Stimulated activated CD4-positive, alpha-beta T cell treated with anti-CD3 and anti-CD28 coated beads, TNF-alpha, amount 100 ng/mL, for 4 hours (primary cell): ENCODE measurements around the gene BOLA2.
A peak's percentile ranks its signal among the peaks of the same experiment; 100 is the strongest.
"Not testable (repeated sequence)": the region's sequence is repeated elsewhere in the genome, so short reads cannot be mapped to it uniquely, and the experiment has no call there.

ENCODE experiments used
- DNase-seq, 3 experiments: peaks; one replicate each; pipeline ENCODE4 v3.0.0-alpha.2; 2020; ENCODE audit warnings: low read depth in 3 of 3

BOLA2 gene

DNA sequence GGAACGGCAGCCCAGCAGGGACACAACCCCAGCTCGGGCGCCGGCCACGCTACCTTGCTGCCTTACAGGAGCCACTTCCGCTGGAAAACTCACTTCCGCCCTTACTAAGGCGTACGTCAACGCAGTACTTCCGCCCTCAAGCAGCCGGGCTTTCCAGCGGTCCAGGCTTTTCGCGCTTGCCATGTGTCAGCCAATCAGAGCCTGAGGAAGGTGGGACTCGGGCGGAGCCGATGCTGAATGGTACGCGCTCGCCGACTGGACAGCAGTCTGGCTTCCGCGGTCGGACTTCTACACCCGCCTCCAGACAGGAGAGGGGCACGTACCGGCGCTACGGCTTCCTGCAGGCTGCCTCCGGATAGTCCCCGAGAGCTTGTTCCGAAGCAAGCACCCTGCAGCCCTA, at the start of gene BOLA2, which contains the start of gene SLX1B:
TSS of gene BOLA2 (minus strand) at position 83 of the 400 bp plus-strand sequence. CDS start 98 bp downstream, outside the sequence.
TSS of gene SLX1B (plus strand) at position 265 of the 400 bp plus-strand sequence.
- not testable (repeated sequence) for DNase-seq

DNA sequence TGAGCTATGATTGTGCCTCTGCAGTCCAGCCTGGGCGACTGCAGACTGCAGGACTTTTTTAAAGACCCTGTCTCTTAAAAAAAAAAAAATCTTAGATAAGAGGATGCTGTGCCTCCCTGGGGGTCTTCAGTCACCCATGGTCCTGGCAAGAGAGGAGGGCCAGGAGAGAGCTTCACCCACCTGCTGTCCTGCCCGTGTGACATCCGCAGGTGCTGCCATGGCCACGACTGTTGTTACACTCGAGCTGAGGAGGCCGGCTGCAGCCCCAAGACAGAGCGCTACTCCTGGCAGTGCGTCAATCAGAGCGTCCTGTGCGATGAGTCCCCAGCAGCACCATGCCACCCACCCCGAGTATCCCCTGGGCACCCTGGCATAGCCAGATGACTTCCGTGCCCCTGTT, 28.1 kb upstream of the BOLA2 start:
- not testable (repeated sequence) for DNase-seq

DNA sequence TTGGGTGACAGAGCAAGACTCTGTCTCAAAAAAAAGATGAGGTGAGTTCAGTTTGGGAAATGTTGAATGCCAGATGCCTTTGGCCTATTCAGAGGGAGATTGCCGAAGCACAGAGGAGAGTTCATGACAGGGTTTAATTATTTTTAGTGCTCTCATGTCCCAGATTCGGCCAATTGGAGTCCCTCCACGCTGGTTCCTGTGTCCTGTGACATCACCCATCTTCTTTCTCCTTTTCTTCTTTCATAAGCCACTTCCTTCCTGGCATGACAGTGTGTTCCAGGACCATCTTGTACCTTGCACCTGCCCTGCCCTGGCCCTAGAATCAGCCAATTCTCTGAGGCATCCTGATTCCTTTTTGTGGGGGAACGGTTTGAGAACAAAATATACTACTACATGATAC, 17.9 kb upstream of the BOLA2 start:
- DNase-seq = not testable (repeated sequence)

DNA sequence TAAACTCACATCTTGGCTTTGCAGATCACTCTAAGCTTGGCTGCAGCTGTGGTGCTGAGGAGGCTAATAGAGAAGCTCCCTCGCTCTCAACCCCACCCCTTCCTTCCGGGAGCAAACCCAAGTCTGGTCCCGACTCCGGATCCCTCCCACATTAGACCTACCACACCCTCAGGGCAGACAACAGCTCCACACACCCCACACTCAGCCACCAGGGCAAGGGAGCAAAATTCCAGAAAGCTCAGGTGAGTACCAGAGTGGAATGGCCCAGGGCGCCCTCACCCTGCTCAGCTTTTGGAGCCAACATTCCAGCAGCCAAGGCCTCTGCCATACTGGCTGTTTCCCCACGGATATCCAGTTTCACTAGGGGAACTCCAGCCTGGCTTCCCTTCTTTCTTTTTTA, 15.5 kb upstream of the BOLA2 start:
- peak in 2 of 3 experiments; percentile 3 to 7 for DNase-seq

DNA sequence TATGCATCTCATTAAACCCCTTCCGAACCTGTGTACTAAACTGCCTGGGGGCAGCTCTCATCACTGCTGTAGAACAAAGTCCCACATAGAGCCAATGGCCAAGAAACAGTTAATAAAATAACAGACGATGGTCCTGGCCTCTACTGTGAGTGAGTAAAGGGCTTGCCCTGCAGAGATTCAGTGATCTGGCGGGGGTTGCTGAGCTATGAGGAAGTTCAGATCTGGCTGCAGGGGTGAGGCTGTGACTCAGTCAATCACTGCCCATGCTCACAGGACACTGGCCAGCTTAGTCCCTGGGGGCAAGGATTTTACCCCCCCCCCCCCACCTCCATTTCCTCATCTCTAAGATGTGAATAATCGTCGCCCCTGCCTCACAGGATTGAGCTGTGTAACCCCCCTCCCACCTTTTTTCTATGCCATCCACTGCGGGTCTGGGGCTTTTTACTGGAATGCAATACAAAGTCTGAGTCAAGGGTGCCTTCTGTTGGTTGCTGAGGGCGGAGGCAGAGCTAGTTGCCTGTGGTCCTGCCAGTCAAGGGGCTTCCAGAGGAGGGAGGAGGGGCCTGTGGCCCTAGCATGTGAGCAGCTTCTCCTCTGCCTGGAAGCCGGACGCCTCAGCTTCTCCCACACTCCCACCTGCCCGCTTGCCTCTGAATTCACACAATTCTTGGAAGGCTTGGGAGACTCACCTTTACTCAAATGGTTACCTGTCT, 13.7 kb upstream of the BOLA2 start:
- not testable (repeated sequence) for DNase-seq

DNA sequence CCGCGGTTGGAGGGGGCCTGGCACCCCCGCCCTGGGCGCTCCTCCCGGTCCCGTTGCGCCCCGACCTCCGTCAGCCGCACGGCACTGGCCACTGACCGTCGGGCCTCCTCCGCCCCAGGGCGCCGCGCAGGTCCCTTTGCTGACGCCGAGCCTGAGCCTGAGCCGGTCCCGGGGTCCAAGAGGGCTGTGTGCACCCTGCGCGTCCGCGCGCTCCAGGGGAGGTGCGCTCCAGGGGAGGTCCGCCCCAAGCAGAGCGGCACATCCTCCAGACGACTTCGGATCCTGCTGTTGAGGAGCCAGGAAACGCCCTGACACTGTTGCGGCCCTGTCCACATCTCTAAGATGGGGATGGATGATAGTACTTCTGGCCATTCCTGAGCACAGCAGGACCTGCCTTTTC, 12.8 kb upstream of the BOLA2 start:
- DNase-seq = not testable (repeated sequence)

DNA sequence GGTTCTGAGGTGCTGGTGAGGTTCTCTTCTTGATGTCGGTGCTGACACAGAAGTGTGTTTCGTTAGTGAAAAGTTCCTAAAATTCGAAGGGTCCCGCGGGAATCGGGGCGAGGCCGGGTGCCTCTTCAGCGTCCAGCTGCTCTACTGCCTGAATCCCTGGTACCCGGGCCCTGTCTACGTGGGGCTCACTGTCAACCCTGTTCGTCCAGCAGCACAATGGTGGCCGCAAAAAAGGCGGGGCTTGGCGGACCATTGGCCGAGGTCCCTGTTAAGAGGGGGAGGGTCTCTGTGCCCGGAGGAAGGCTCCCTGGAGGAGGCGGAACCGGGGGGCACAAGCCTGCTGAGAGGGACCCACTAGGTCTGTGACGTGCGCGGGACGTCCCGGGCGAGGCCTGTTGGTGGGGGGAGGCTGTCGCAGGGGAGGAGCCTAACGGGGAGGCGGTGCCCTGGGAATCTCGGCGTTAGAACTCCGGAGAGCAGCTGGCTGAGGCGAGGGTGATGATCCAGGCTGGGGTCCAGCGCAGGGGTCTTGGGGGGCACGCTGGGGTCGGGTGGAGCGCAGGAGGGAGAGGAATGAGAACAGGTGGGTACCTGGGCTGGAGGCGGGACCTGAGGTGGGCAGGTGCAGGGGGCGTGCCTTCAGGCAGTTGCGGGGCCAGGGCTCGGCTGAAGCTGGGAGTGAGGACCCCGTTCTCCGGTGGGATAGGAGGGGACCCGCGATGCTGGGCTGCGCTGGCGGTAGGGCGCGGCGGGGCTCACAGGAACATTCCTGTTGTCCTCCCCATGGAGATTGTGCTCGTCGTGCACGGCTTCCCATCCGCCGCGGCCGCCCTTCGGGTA, 12.1 kb upstream of the BOLA2 start:
- DNase-seq = not testable (repeated sequence)

DNA sequence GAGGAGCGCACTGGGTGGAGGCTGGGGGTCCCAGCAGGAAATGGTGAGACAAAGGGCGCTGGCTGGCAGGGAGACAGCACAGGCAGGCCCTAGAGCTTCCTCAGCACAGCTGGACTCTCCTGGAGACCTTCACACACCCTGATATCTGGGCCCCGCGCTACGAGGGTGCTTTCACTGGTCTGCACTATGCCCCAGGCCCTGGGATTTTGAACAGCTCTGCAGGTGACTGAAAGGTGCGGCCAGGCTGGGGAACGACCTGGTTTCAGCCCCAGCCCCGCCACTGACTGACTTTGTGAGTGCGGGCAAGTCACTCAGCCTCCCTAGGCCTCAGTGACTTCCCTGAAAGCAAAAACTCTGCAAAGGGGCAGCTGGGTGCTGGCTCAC, 6.5 kb upstream of the BOLA2 start:
- not testable (repeated sequence) for DNase-seq

DNA sequence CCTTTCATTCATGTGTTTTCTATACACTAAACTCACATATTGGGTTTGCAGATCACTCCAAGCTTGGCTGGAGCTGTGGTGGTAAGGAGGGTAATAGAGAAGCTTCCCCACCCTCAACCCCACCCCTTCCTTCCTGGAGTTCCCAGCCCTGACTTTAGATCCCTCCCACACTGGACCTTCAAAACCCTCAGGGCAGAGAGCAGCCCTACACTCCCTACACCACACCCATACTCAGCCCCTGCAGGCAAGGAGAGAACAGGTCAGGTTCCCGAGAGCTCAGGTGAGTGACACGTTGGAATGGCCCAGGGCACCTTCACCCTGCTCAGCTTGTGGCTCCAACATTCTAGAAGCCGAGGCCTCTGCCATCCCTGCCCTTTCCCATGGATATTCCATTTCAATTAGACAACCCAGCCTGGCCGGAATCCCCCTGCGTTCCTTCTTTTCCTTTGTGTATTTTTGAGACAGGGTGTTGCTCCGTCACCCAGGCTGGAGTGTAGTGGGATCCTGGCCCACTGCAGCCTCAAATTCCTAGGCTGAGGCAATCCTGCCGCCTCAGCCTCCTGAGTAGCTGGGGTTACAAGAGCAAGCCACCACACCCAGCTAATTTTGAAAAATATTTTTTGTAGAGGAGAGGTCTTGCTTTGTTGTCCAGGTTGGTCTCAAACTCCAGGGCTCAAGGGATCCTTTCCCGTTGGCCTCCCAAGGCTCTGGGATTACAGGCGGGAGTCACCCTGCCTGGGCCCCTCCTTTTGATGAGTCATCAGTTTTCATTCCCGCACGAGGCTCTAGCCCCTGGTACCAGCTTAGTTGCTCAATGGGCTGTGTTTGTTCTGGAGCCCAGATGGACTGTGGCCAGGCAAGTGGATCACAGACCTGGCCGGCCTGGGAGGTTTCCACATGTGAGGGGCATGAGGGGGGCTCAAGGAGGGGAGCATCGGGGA, 5.8 kb upstream of the BOLA2 start, which contains the start of gene SULT1A4:
TSS of gene SULT1A4 (plus strand) at position 208 of the 941 bp plus-strand sequence. CDS start 1,473 bp downstream, outside the sequence.
- DNase-seq = not testable (repeated sequence)

DNA sequence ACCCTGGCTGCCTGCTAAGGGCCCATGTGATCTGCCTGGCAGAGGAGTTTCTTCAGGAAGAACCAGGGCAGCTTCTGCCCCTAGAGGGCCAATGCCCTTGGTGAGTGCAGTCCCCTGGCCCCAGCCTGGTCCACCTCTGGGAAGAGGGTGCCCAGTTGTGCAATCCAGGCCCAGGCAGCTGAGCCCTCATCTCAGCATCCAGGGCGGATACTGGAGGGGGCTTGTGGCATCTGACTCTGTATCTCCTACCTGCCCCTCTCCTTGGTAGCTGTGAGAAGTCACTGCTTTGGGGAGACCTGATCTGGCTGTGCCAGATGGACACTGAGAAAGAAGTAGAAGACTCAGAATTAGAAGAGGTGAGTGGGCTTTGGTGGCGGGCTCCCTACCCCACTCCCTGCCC, 3.5 kb upstream of the BOLA2 start:
- DNase-seq = not testable (repeated sequence)

DNA sequence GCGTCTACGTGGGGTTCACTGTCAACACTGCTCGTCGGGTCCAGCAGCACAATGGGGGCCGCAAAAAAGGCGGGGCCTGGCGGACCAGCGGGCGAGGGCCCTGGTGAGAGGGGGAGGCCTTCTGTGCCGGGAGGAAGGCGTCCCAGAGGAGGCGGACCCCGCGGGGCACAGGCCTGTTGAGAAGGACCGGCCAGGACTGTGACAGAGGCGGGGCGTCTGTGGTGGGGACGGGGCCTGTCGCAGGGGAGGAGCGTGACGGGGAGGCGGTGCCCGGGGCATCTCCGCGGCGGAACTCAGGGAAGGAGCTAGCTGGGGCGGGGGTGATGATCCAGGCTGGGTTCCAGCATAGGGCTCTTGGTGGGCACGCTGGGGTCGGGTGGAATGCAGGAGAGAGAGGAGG, 677 bp upstream of the BOLA2 start:
- not testable (repeated sequence) for DNase-seq

DNA sequence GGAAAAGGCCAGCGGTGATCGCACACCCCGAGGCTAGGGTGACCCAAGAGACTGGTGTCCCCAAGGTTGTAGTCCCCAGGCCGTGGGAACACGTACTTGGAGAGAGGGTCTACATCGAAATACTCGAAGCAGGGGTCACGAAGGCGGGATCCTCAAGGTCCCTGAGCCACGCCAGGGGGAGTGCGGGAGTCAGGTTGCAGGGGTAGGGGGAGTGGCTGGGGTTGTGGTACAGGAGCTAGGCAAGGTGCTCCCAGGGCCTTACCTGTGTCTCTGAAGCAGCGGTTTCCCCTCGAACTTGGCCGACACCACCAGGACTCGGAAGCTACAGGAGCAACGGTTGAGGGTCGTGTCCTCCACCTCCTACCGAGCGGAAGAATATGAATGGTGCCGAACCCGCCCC, 397 bp downstream of the BOLA2 start:
- not testable (repeated sequence) for DNase-seq

DNA sequence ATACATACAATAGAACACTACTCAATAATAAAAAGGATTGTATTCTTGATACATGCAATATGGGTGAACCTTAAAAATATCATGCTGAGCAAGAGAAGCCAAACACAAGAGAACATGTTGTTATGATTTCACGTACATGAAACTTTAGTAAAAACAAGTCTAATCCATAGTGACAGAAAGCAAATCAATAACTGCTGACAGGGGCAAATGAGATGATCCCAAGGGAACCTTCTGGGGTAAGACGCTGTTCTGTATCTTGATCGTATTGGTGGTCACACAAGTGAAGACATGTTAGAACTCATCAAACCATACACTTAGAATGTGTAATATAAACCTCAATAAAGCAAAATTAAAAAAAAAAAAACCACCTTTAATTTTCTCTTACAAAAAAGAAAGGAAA, 28.8 kb downstream of the BOLA2 start:
- not testable (repeated sequence) for DNase-seq

DNA sequence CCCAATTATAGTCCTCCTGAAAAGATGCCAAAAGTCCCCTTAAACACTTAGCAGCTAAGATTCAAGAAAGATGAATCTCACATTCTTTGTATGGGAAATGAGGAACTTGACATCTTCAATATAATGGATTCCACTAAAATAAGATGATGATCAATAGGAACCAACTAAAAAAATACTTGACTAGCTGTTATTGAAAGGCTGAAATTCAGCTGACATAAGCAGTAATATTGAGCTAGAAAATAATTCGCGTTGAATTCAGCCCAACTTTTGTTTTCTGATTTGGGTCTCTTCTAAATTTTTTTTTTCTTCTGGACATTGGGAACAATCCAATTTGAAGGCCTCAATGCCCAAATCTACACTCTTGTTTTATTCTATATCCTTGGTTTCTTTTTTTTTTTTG, 30.6 kb downstream of the BOLA2 start:
- not testable (repeated sequence) for DNase-seq

DNA sequence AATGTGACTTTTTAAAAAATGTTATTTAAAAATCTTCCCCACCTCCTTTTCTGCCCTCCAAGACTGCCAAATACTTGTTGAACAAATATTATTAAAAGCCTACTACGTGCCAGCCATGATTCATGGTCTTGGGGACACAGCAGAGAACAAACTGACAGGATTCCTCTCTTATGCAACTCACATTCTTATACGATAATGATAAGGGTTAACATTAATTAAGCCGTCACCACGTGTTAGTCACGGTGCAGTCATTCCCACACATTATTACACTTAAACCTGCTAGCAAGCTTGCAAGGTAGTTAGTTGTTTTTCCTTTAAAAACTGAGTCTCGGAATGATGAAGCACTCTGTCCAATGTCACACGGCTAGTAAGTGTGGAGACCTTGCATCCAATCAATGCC, 48.9 kb downstream of the BOLA2 start:
- DNase-seq = not testable (repeated sequence)
